SK-N-MC (cell line): Measurements from ENCODE around the gene SIN3B.
"Not testable (repeated sequence)": the region's sequence is repeated elsewhere in the genome, so short reads cannot be mapped to it uniquely, and the experiment has no call there.

Source experiments
- DNase-seq: peaks from one replicate; pipeline ENCODE4 v3.0.0-alpha.2; 2011; ENCODE audit warnings: low read depth, low spot score
- H3K27ac ChIP-seq: fragments of 200-600 bp; sonication (generic); 2 replicates; pipeline ENCODE4 v1.5.1; 2016; ENCODE audit warnings: mixed run types
- H3K36me3 ChIP-seq: fragments of 200-600 bp; sonication (generic); 2 replicates; pipeline ENCODE4 v1.6.1; 2017; ENCODE audit warnings: antibody characterized with exemption, low read length, mixed read lengths; ENCODE audit not compliant: insufficient read depth
- H3K4me3 ChIP-seq: fragments of 200-600 bp; sonication (generic); 2 replicates; pipeline ENCODE4 v1.5.1; 2016
- H3K9ac ChIP-seq: fragments of 200-600 bp; sonication (generic); 2 replicates; pipeline ENCODE4 v1.8.0; 2017; ENCODE audit warnings: mixed run types, mixed read lengths; ENCODE audit not compliant: insufficient read length
- H3K9me3 ChIP-seq: fragments of 200-600 bp; sonication (generic); 2 replicates; pipeline ENCODE4 v1.6.1; 2017; ENCODE audit warnings: low read depth, mild to moderate bottlenecking, antibody characterized with exemption, low read length, moderate library complexity, mixed read lengths
- EZH2 ChIP-seq: fragments of 200-600 bp; sonication (generic); IDR thresholded peaks from one replicate; pipeline ENCODE4 v1.6.1; 2017; ENCODE audit warnings: antibody characterized with exemption
- FOXP2 ChIP-seq: optimal IDR thresholded peaks from 2 replicates; pipeline ENCODE3; 2011; ENCODE audit warnings: mild to moderate bottlenecking, moderate library complexity; ENCODE audit not compliant: insufficient read depth; ENCODE audit errors: extremely low read length, control extremely low read depth
- POLR2AphosphoS5 ChIP-seq: IDR thresholded peaks from 2 replicates; pipeline ENCODE4 v1.6.1; 2012; ENCODE audit warnings: mild to moderate bottlenecking, low read depth, low read length, borderline replicate concordance

SIN3B gene

DNA sequence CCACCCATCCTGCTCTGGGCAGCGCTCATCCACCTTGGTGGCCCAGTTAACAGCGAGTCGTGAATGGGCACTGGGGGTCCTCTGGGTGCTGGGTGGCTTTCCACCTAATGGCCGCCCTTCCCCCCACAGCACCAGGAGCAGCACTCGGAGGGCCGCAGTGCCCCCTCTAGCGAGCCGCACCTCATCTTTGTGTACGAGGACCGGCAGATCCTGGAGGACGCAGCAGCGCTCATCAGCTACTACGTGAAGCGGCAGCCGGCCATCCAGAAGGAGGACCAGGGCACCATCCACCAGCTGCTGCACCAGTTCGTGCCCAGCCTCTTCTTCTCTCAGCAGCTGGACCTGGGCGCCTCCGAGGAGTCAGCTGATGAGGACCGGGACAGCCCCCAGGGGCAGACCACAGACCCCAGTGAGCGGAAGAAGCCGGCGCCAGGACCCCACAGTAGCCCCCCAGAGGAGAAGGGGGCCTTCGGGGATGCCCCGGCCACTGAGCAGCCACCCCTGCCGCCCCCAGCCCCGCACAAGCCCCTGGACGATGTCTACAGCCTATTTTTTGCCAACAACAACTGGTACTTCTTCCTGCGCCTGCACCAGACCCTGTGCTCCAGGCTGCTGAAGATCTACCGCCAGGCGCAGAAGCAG lies 40.3 kb downstream of the SIN3B start:
- no peak overlapping the region for H3K9ac ChIP-seq
- no peak for DNase-seq
- H3K27ac ChIP-seq = no peak overlapping the region
- no peak overlapping the region for H3K4me3 ChIP-seq
- TF ChIP-seq FOXP2 = no peak
- TF ChIP-seq EZH2 = no peak
- TF ChIP-seq POLR2AphosphoS5 = no peak
- H3K36me3 ChIP-seq = peaks cover 41% of the 10 kb centered on the region
- no peaks in the 10 kb centered on the region for H3K9me3 ChIP-seq

- Histone ChIP-seq H3K27ac (no peak overlapping the region), H3K9me3 (no peaks in the 10 kb centered on the region), H3K4me3 (no peak overlapping the region), H3K36me3 (peaks cover 25% of the 10 kb centered on the region; the same call in 1 of the 2 replicates), H3K9ac (no peak overlapping the region)
- DNase-seq = no peak
- TF ChIP-seq POLR2AphosphoS5 = no peak
- TF ChIP-seq FOXP2 = no peak
- TF ChIP-seq EZH2 = no peak
Observed at GRCh38 chr19:16871871-16872270, 42.7 kb downstream of the SIN3B start.

GRCh38 chr19:16872728-16873127 lies 43.5 kb downstream of the SIN3B start:
- no peak for DNase-seq
- Histone ChIP-seq H3K27ac (no peak overlapping the region), H3K9ac (no peak overlapping the region), H3K9me3 (no peaks in the 10 kb centered on the region), H3K4me3 (no peak overlapping the region), H3K36me3 (peaks cover 20% of the 10 kb centered on the region; the same call in 1 of the 2 replicates)
- TF ChIP-seq POLR2AphosphoS5 (no peak), EZH2 (no peak), FOXP2 (no peak)

- no peak overlapping the region for H3K27ac ChIP-seq
- no peaks in the 10 kb centered on the region for H3K9me3 ChIP-seq
- peaks cover 21% of the 10 kb centered on the region; the same call in 1 of the 2 replicates for H3K36me3 ChIP-seq
- DNase-seq = no peak
- no peak overlapping the region for H3K4me3 ChIP-seq
- no peak for TF ChIP-seq EZH2
- TF ChIP-seq FOXP2 = no peak
- TF ChIP-seq POLR2AphosphoS5 = no peak
- no peak overlapping the region for H3K9ac ChIP-seq
Observed at GRCh38 chr19:16873594-16873993, 44.4 kb downstream of the SIN3B start.

- no peak for DNase-seq
- Histone ChIP-seq H3K4me3 (no peak overlapping the region), H3K27ac (no peak overlapping the region), H3K9ac (no peak overlapping the region), H3K9me3 (no peaks in the 10 kb centered on the region), H3K36me3 (peaks cover 30% of the 10 kb centered on the region; the same call in 1 of the 2 replicates)
- TF ChIP-seq EZH2 (no peak), POLR2AphosphoS5 (no peak), FOXP2 (no peak)
Observed at GRCh38 chr19:16874250-16874977, 45.2 kb downstream of the SIN3B start.

GRCh38 chr19:16874978-16875299 lies 45.7 kb downstream of the SIN3B start:
- not testable (repeated sequence) for H3K9ac ChIP-seq
- H3K36me3 ChIP-seq = peaks cover 35% of the 10 kb centered on the region; the same call in 1 of the 2 replicates

DNA sequence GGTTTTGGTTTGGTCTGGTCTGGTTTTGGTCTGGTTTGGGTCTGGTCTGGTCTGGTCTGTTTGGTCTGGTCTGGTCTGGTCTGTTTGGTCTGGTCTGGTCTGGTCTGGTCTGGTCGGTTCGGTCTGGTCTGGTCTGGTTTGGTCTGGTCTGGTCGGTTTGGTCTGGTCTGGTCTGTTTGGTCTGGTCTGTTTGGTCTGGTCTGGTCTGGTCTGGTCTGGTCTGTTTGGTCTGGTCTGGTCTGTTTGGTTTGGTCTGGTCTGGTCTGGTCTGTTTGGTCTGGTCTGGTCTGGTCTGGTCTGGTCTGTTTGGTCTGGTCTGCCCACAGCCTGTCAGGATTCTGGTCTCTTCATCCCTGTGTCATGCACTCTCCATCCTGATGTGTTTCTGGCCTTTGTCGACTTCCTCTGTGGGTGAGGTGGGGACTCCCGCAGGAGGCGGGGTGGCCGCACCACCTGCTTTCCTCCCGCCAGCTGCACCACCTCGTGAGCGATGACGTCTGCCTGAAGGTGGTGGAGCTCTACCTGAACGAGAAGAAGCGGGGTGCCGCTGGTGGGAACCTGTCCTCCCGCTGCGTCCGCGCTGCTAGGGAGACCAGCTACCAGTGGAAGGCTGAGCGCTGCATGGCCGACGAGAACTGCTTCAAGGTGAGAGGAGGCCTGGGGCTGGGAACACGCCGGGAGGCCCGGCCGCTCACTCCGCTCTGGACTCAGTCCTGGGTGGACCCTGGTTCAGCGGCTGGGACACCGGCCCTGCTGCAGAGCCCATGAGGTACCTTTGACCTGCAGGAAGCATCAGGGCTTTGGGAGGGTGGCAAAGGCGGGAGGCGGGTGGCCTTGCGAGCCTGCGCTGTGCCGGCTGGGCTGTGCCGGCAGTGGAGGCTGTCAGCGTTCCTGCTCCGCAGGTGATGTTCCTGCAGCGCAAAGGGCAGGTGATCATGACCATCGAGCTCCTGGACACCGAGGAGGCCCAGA lies 46.7 kb downstream of the SIN3B start:
- DNase-seq = no peak
- Histone ChIP-seq H3K4me3 (no peak overlapping the region), H3K36me3 (peaks cover 37% of the 10 kb centered on the region; the same call in 1 of the 2 replicates), H3K9ac (no peak overlapping the region), H3K27ac (no peak overlapping the region), H3K9me3 (no peaks in the 10 kb centered on the region)
- TF ChIP-seq FOXP2 = no peak
- no peak for TF ChIP-seq EZH2
- TF ChIP-seq POLR2AphosphoS5 = no peak

More at GRCh38 chr19:16874978-16875299, 45.7 kb downstream of the SIN3B start:
- H3K4me3 ChIP-seq, H3K27ac ChIP-seq, DNase-seq, H3K9me3 ChIP-seq: not testable (repeated sequence)

GRCh38 chr19:16876904-16877361 lies 47.7 kb downstream of the SIN3B start:
- Histone ChIP-seq H3K9ac (no peak overlapping the region), H3K27ac (no peak overlapping the region), H3K4me3 (no peak overlapping the region), H3K36me3 (peaks cover 31% of the 10 kb centered on the region; the same call in 1 of the 2 replicates), H3K9me3 (no peaks in the 10 kb centered on the region)
- TF ChIP-seq POLR2AphosphoS5 (no peak), FOXP2 (no peak), EZH2 (no peak)
- no peak for DNase-seq
